ENCODE measurements around the gene NPR3. TPM values are rescaled to one million over a fixed set of nuclear protein-coding genes. Genes with fewer than 3 reads are reported as not detected.

The NPR3 gene
- total RNA-seq, result 1 to 10 TPM; 4.3 to 6.5 TPM
- long read RNA-seq, donor 1, result 0 reads
- long read RNA-seq, donor 2, full-length matches to known transcripts, result 8 of 12 reads
- long read RNA-seq, donor 2, partial matches to known transcripts, result 0 of 12 reads
- long read RNA-seq, donor 2, other reads (novel, unspliced or antisense), result 4 of 12 reads

- DNase-seq (ENCODE audit: low spot score), result peak; percentile 82
Observed at GRCh38 chr5:32710550-32711361, at the start of gene NPR3. TSS of gene NPR3 (plus strand) at chr5:32711321. CDS start at chr5:32711777, 456 bp downstream.

GRCh38 chr5:32664523-32664922 lies 46.6 kb upstream of the NPR3 start:
- intact Hi-C loops (cut with DNase I), result no loop called here
- no peak for DNase-seq (ENCODE audit: low spot score)

More at GRCh38 chr5:32710550-32711361, at the start of gene NPR3:
- intact Hi-C loops (cut with DNase I), result loop anchor here (5.0 to 10.0 kb wide), 2 partner anchors 584 to 707 kb away; no protein-coding TSS in a partner anchor

GRCh38 chr5:32668552-32668951 lies 42.6 kb upstream of the NPR3 start:
- intact Hi-C loops (cut with DNase I), result no loop called here

GRCh38 chr5:32673272-32673671 lies 37.8 kb upstream of the NPR3 start:
- DNase-seq (ENCODE audit: low spot score), result no peak
- intact Hi-C loops (cut with DNase I), result no loop called here

More at GRCh38 chr5:32668552-32668951, 42.6 kb upstream of the NPR3 start:
- no peak for DNase-seq (ENCODE audit: low spot score)

GRCh38 chr5:32677023-32677422 lies 34.1 kb upstream of the NPR3 start:
- intact Hi-C loops (cut with DNase I), result no loop called here
- no peak for DNase-seq (ENCODE audit: low spot score)

- no peak for DNase-seq (ENCODE audit: low spot score)
Observed at GRCh38 chr5:32678472-32678871, 32.6 kb upstream of the NPR3 start.

GRCh38 chr5:32679218-32679617 lies 31.9 kb upstream of the NPR3 start:
- intact Hi-C loops (cut with DNase I), result no loop called here
- no peak for DNase-seq (ENCODE audit: low spot score)

More at GRCh38 chr5:32678472-32678871, 32.6 kb upstream of the NPR3 start:
- intact Hi-C loops (cut with DNase I), result no loop called here

- DNase-seq (ENCODE audit: low spot score), result no peak
- intact Hi-C loops (cut with DNase I), result no loop called here
Observed at GRCh38 chr5:32680183-32680582, 30.9 kb upstream of the NPR3 start.

GRCh38 chr5:32683125-32683524 lies 28.0 kb upstream of the NPR3 start:
- intact Hi-C loops (cut with DNase I), result no loop called here
- DNase-seq (ENCODE audit: low spot score), result no peak

- no peak for DNase-seq (ENCODE audit: low spot score)
- intact Hi-C loops (cut with DNase I), result no loop called here
Observed at GRCh38 chr5:32684260-32684659, 26.9 kb upstream of the NPR3 start.

GRCh38 chr5:32686799-32687498 lies 24.2 kb upstream of the NPR3 start:
- DNase-seq (ENCODE audit: low spot score), result no peak
- intact Hi-C loops (cut with DNase I), result loop anchor here in 1 of 2 donors (2.0 kb wide), 1 partner anchor 68 kb away; no protein-coding TSS in a partner anchor

GRCh38 chr5:32687499-32687831 lies 23.7 kb upstream of the NPR3 start:
- intact Hi-C loops (cut with DNase I), result loop anchor here in 1 of 2 donors (2.0 kb wide), 1 partner anchor 69 kb away; no protein-coding TSS in a partner anchor
- no peak for DNase-seq (ENCODE audit: low spot score)

GRCh38 chr5:32690153-32690552 lies 21.0 kb upstream of the NPR3 start:
- intact Hi-C loops (cut with DNase I), result no loop called here
- no peak for DNase-seq (ENCODE audit: low spot score)

- DNase-seq (ENCODE audit: low spot score), result no peak
- intact Hi-C loops (cut with DNase I), result no loop called here
Observed at GRCh38 chr5:32690666-32691065, 20.5 kb upstream of the NPR3 start.

- intact Hi-C loops (cut with DNase I), result no loop called here
Observed at GRCh38 chr5:32692036-32692746, 18.9 kb upstream of the NPR3 start.

GRCh38 chr5:32703957-32704356 lies 7.2 kb upstream of the NPR3 start:
- DNase-seq (ENCODE audit: low spot score), result no peak
- intact Hi-C loops (cut with DNase I), result no loop called here

More at GRCh38 chr5:32692036-32692746, 18.9 kb upstream of the NPR3 start:
- no peak for DNase-seq (ENCODE audit: low spot score)

- intact Hi-C loops (cut with DNase I), result loop anchor here in 1 of 2 donors (2.0 kb wide), 1 partner anchor 31 kb away; no protein-coding TSS in a partner anchor
- no peak for DNase-seq (ENCODE audit: low spot score)
Observed at GRCh38 chr5:32707418-32707997, 3.6 kb upstream of the NPR3 start.

- intact Hi-C loops (cut with DNase I), result no loop called here
- peak; percentile 58 for DNase-seq (ENCODE audit: low spot score)
Observed at GRCh38 chr5:32708949-32709348, 2.2 kb upstream of the NPR3 start.

Measured in posterior vena cava (tissue), 2 donors.